HUES64 (cell line): ENCODE measurements around the gene PRKAR2B.

Experiments
- H3K27ac ChIP-seq: 2 replicates; pipeline ENCODE4 v1.7.0; 2013; ENCODE audit warnings: low read depth, low read length, inconsistent platforms
- H3K27me3 ChIP-seq: 2 replicates; pipeline ENCODE4 v1.6.1; 2013; ENCODE audit warnings: mild to moderate bottlenecking, low read length; ENCODE audit not compliant: insufficient read depth
- H3K36me3 ChIP-seq: 2 replicates; pipeline ENCODE4 v1.6.1; 2013; ENCODE audit warnings: mild to moderate bottlenecking, low read length; ENCODE audit not compliant: insufficient read depth
- H3K4me1 ChIP-seq: 2 replicates; pipeline ENCODE4 v1.6.1; 2013; ENCODE audit warnings: mild to moderate bottlenecking, low read length, moderate library complexity; ENCODE audit not compliant: insufficient read depth
- H3K4me3 ChIP-seq: 2 replicates; pipeline ENCODE4 v1.5.1; 2013; ENCODE audit warnings: mild to moderate bottlenecking, low read length, moderate library complexity
- H3K9ac ChIP-seq: 2 replicates; pipeline ENCODE4 v1.6.1; 2013; ENCODE audit warnings: mild to moderate bottlenecking, low read depth, low read length
- H3K9me3 ChIP-seq: 2 replicates; pipeline ENCODE4 v1.6.1; 2013; ENCODE audit warnings: low read depth, low read length; ENCODE audit not compliant: insufficient read depth
- WGBS: fragments of 150-250, 120-280 bp; methylation state at CpG from one replicate; pipeline ENCODE4 v1.1.7; 2013; ENCODE audit warnings: missing lambda C conversion rate; 5-methylcytosine and 5-hydroxymethylcytosine counted together

The PRKAR2B gene

DNA sequence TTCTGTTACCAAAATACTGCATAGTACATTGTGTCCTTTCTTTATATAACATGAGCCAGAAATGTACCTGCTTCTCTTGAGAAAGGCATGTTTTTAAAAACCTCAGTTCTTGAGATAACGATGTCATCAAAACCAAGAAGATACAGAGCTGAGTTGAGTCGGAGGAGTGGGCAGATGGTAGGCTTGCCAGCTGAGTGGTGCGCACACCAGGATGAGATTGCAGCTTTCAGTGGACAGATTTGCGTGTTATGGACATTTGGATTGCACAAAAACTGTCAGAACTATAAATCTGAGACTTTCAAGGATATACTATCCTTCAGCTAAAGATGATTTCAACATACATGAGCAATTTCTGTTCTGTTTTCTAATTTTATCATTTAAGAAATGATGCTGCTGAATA lies 25.0 kb downstream of the PRKAR2B start:
- no peak overlapping the region for H3K27ac ChIP-seq
- no peak overlapping the region for H3K9ac ChIP-seq
- WGBS: 96% methylated on average over 4 of the region's 4 CpGs
- no peaks in the 10 kb centered on the region for H3K9me3 ChIP-seq
- no peak overlapping the region for H3K4me3 ChIP-seq
- H3K36me3 ChIP-seq: no peaks in the 10 kb centered on the region
- H3K27me3 ChIP-seq: no peaks in the 10 kb centered on the region
- H3K4me1 ChIP-seq: peaks cover 21% of the 10 kb centered on the region

DNA sequence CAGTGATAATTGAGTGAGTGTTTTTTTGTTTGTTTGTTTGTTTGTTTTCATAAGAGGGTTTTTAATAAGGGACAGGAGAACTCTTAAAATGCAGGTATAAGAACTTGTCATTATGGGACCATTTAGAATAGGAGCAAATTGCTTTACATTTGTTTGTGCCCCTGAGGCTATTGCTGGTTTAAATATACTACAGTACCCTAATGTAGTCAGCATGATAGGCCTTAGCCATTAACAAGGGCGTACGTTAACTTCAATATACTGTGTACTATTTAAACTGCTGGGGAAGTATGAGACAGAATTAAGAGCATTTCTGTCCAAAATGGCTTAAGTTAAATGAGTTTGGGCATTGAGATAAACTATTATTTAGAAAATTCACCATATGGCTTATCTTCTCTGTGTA lies 26.2 kb downstream of the PRKAR2B start:
- Histone ChIP-seq H3K36me3 (no peaks in the 10 kb centered on the region), H3K9me3 (no peaks in the 10 kb centered on the region), H3K9ac (no peak overlapping the region), H3K4me1 (peaks cover 17% of the 10 kb centered on the region), H3K4me3 (no peak overlapping the region), H3K27me3 (no peaks in the 10 kb centered on the region), H3K27ac (no peak overlapping the region)
- 80% methylated on average over 2 of the region's 2 CpGs for WGBS

DNA sequence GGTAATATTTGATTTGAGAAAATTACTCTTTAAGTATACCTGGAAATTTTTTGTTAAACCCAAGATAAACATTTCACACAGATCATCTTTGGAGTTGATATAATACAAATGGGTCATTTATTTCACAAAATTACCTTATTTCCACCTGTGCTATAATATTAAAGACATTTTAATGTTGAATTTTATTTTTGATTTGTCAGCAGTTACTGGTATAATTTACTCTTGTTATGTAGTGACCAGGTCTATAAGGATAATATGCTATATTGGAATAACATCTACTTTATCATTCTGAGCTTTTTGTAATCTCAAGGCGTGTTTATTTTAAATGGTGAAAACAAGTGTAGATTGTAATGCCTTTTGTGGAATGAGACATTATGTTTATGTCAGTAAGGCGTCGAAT lies 26.6 kb downstream of the PRKAR2B start:
- WGBS: 100% methylated on average over 3 of the region's 3 CpGs
- Histone ChIP-seq H3K36me3 (no peaks in the 10 kb centered on the region), H3K9ac (no peak overlapping the region), H3K27me3 (no peaks in the 10 kb centered on the region), H3K9me3 (no peaks in the 10 kb centered on the region), H3K27ac (no peak overlapping the region), H3K4me3 (no peak overlapping the region), H3K4me1 (peaks cover 17% of the 10 kb centered on the region)

DNA sequence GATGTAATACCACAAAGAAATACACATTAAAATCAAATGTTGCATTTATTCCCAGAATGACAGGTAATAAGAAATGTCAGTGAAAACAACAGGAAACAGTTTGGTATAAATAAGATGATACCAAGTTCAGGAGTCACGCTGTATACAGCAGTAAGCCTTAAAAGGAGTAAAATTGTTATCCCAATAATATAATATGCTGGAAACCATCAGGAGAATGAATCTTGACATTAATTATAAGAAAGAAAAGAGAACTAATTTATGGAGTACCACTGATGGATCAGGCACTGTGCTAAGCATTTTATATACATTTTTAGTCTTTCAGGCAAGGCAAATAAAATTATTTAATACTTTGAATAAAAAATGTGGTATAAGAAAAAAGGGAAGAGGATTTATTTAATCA lies 27.6 kb downstream of the PRKAR2B start:
- H3K27me3 ChIP-seq: no peaks in the 10 kb centered on the region
- H3K4me1 ChIP-seq: peaks cover 16% of the 10 kb centered on the region
- H3K36me3 ChIP-seq: no peaks in the 10 kb centered on the region
- no peak overlapping the region for H3K4me3 ChIP-seq
- no peak overlapping the region for H3K9ac ChIP-seq
- WGBS: no CpG with 5 or more reads among the region's 1 CpG
- no peak overlapping the region for H3K27ac ChIP-seq
- H3K9me3 ChIP-seq: no peaks in the 10 kb centered on the region

DNA sequence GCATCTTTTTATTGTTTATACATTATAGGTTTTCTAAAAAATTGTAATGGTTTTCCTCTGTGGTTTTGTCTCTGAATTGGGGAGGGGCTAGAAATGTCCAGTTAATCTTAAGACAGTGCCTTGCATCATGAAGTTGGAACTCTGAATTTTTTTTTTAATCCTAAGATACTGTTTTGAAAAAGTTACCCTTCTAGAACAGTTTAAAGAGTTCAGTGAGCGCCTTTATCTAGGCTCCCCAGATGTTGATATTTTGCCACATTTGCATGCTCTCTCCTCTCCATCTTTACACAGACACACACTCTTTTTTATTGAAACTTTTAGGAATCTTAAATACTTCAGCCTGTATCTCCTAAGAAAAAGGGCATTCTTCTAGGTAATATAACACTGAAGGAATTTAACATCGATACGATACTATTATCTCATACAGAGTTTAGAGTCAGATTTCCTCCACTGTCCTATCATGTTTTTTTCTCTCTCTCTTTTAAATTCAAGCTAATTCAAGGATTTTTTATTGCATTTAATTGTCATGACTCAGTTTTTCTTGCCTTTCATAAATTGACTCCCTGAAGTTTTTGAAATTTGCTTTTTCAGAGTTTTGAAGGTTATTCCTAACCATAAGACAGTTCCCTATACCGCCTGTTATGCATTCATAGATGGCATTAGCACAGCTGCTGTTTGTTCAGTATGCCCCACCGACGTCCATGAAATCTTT lies 31.5 kb downstream of the PRKAR2B start:
- Histone ChIP-seq H3K27ac (no peak overlapping the region), H3K4me3 (no peak overlapping the region), H3K4me1 (peaks cover 8% of the 10 kb centered on the region; the same call in 1 of the 2 replicates), H3K27me3 (no peaks in the 10 kb centered on the region), H3K36me3 (no peaks in the 10 kb centered on the region), H3K9me3 (no peaks in the 10 kb centered on the region), H3K9ac (no peak overlapping the region)
- WGBS: 91% methylated on average over 6 of the region's 6 CpGs

DNA sequence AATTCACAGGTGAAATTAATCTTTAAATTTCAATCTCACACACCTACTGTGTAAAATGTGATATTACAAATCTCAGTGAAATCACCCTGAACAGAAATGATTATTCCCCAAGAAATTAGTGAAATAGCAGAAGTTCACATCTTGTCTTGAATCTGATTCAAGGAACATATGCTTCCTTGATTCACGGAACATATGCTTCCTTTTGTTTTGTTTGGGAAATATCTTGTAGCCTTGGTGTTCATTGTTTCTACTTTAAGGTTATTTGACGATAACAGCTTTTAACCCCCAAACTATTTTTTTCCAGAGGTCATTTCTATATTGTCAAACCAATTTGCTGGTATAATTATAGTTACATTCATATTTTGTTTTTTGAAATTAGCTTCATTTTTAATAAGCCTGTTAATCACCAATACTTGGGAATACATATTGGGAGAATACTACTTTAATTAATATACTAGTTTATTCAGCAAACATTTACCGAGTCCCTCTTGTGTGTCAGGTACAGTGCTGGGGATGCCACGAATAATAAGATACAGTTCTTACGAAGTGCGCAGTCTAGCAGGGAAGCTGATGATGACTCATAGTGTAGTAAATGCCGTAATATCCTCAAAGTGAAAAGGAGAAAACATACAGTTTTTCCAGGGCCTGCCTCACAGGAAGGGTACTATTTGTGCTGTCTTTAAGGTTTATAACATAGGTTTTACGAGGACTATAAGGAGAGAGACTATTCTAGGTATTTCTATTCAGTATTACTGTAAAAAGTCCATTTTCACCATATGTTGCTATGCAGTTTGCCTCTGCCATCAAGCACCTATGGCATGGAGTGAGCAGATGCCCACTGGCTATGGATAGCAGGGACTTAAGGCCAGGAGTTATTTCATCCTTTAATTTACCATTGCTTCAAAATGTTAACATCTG lies 32.5 kb downstream of the PRKAR2B start:
- H3K27me3 ChIP-seq: no peaks in the 10 kb centered on the region
- H3K27ac ChIP-seq: no peak overlapping the region
- H3K36me3 ChIP-seq: no peaks in the 10 kb centered on the region
- H3K4me3 ChIP-seq: no peak overlapping the region
- 97% methylated on average over 6 of the region's 8 CpGs for WGBS
- no peaks in the 10 kb centered on the region for H3K9me3 ChIP-seq
- no peak overlapping the region for H3K9ac ChIP-seq
- peaks cover 8% of the 10 kb centered on the region; the same call in 1 of the 2 replicates for H3K4me1 ChIP-seq

DNA sequence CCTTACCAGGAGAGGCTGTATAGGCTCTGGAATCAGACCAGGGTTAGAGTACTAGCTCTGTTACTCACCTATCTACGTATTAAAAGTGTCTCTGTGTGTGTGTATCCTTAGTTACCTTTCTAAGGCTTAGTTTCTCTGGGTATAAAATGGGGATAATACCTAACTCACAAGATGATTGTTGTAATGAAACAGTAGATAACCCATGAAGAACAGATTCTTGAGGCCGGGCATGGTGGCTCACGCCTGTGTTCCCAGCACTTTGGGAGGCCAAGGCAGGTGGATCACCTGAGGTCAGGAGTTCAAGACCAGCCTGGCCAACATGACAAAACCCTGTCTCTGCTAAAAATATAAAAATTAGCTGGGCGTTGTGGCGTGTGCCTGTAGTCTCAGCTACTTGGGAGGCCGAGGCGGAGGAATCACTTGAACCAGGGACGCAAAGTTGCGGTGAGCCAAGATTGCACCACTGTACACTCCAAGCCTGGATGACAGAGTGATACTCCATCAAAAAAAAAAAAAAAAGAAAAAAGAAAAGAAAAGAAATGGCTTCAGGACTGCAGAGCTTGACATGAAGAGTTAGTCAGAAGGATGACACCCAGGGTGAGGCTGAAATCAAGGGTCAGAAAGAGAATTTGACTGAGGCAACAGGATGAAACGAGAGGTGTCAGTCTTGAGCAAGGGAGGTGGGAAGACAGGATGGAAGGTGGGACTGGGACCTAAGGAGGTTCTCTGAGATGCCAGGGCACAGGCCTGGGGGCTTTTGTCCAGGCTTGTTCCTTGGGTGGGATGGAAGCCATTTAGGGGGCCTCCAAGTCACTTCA lies 33.4 kb downstream of the PRKAR2B start:
- Histone ChIP-seq H3K36me3 (no peaks in the 10 kb centered on the region), H3K9ac (no peak overlapping the region), H3K9me3 (no peaks in the 10 kb centered on the region), H3K27ac (no peak overlapping the region), H3K4me1 (peaks cover 8% of the 10 kb centered on the region; the same call in 1 of the 2 replicates), H3K27me3 (no peaks in the 10 kb centered on the region), H3K4me3 (no peak overlapping the region)
- 95% methylated on average over 10 of the region's 10 CpGs for WGBS

DNA sequence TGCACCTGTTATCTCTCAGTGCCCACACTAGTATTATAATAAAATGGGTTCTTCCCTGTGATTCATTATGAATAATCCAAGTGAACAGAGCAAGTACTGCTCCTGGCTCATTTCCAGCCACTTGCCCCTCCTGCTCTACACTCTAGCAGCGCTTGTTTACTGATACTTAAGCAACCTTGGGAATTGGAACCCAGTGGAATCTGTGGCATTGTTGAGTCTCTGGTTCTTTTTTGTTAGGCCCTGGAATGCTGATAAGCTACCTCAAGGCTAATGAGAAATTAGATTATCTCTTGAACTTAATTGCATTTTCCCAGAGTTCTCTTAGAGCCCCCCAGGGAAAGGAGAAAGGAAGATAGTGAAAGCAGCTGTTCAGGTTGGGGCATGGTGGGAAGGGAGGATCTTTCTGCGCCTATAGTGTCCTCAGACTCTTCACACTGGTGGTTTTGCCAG lies 34.0 kb downstream of the PRKAR2B start:
- peaks cover 8% of the 10 kb centered on the region; the same call in 1 of the 2 replicates for H3K4me1 ChIP-seq
- H3K27me3 ChIP-seq: no peaks in the 10 kb centered on the region
- no peaks in the 10 kb centered on the region for H3K36me3 ChIP-seq
- no peak overlapping the region for H3K9ac ChIP-seq
- H3K4me3 ChIP-seq: no peak overlapping the region
- H3K27ac ChIP-seq: no peak overlapping the region
- WGBS: 87% methylated on average over 2 of the region's 2 CpGs
- H3K9me3 ChIP-seq: no peaks in the 10 kb centered on the region

DNA sequence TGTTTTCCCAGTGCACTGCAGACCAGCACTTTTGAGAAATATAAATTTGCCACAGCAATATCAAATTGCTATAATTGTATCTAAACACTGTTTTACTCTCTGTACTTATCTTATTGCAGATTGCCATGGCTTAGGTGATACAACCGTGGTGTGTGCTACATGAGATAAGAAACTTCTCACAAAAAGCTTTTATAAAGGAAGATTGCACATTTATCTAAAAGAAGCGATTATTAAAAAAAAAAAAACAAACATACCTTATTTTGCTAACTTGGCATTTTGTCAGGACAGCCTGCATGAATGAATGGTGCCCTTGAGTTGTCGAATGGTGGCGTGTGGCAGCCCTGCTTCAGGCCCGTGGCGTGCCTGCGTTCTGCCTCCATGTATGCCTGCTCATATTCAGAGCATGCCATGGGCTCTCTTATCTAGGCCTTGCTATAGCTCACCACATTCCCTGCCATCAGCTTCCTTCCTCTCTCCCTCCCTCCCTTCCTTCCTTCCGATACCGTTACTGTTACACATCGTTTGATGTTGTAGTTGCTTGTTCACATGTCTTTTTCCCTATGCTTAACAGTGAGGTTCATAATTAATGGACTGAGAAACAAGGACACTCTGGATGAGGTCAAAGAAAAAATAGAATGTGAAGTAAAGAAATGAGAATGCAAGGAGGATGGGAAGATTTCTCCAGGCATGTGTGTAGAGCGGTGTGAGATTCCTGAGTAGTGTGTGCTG lies 34.9 kb downstream of the PRKAR2B start:
- Histone ChIP-seq H3K36me3 (no peaks in the 10 kb centered on the region), H3K27me3 (no peaks in the 10 kb centered on the region), H3K27ac (no peak overlapping the region), H3K9ac (no peak overlapping the region), H3K9me3 (no peaks in the 10 kb centered on the region), H3K4me1 (peaks cover 8% of the 10 kb centered on the region; the same call in 1 of the 2 replicates), H3K4me3 (no peak overlapping the region)
- 95% methylated on average over 11 of the region's 11 CpGs for WGBS

DNA sequence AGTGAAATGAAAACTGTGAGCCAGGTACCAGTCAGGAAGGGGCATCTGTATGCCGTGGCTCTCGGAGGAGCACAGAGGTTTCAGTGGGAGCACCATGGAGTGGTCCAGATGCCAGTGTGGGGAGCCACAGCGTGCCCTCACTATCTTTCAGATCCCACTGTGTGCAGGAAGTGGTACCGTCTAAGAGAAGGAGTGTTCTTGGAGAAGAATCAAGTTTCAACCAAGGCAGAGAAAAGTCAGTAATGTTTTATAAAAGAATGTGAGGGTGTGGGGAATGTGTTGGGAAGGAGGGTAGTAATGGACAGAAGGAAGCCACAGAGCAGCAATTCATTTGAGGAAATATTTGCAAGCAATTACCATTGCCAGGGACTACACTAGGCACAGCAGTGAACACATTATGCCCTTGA lies 35.6 kb downstream of the PRKAR2B start:
- peaks cover 8% of the 10 kb centered on the region; the same call in 1 of the 2 replicates for H3K4me1 ChIP-seq

More for the DNA sequence above, 35.6 kb downstream of the PRKAR2B start:
- no peak overlapping the region for H3K9ac ChIP-seq
- no peaks in the 10 kb centered on the region for H3K27me3 ChIP-seq
- no peaks in the 10 kb centered on the region for H3K9me3 ChIP-seq
- H3K36me3 ChIP-seq: no peaks in the 10 kb centered on the region
- 89% methylated on average over 4 of the region's 4 CpGs for WGBS
- H3K4me3 ChIP-seq: no peak overlapping the region
- H3K27ac ChIP-seq: no peak overlapping the region
